Measurements from ENCODE around the gene CHD5. TPM values are rescaled to one million over a fixed set of nuclear protein-coding genes. Genes with fewer than 3 reads are reported as not detected.
A peak's percentile ranks its signal among the peaks of the same experiment; 100 is the strongest.

CHD5 gene
- total and polyA plus RNA-seq, 2 of the 13 experiments (the other 11 are each of a cell fraction or from before 2014, with no cell fraction given) = 0.02 to 0.21 TPM

GRCh38 chr1:6199298-6200187 lies 19.4 kb upstream of the CHD5 start, which contains the start of gene RPL22 (continued):
- TF ChIP-seq ZNF580 (CRISPR knock-in tag; IDR thresholded peaks at IDR 0.05; ENCODE audit: borderline replicate concordance, low read depth) (peak; percentile 68), TEAD3 (CRISPR knock-in tag; optimal IDR thresholded peaks at IDR 0.05; ENCODE audit: borderline replicate concordance) (peak; percentile 89)

DNA sequence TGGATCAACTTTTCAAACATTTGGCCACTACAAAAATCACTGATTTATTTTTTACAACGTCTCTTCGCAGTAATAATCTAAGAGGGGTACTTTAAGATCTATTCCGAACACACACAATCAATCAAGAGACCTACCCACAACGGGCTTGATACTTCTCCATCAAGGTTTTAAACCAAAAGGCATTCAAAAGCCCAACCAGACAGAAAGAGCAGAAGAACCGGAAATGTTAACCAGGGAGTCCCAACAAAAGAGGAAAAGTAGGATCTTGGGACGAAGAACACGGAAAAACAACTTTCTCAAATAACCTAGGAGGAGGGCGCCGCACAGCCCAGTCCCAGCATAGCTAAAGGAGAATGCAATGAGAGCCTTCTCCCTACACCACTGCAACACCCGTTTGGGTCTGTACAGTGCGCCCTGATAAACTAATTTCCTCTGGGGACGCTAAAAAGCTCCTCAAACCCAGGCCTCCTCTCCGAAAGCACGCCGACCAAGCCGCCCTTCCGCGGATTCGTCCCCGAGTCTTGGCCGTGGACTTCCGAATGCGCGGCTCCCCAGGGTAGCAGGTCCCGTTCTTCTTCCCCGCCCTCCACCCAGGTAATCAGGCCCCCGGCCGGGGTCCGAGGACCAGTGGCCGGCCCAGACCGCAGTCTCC lies 18.7 kb upstream of the CHD5 start:
- Histone ChIP-seq H3K27me3 (ENCODE audit: control insufficient read depth in 1 of 2, insufficient read depth in 2 of 2, low read length in 2 of 2) (no peaks in the 10 kb centered on the region), H3K4me2 (ENCODE audit: low read depth, low read length) (peak overlapping the region; percentile 91), H3K9me3 (ENCODE audit: low read length) (no peaks in the 10 kb centered on the region), H3K79me2 (ENCODE audit: insufficient read depth, low read length) (peaks cover 47% of the 10 kb centered on the region), H2AFZ (ENCODE audit: low read length) (no peak overlapping the region), H3K36me3 (replicated peaks in 1 of 2; ENCODE audit: control insufficient read depth in 1 of 2, insufficient read depth in 2 of 2, low read length in 2 of 2) (peaks cover 11 to 30% of the 10 kb centered on the region in 2 experiments), H3K27ac (ENCODE audit: extremely low read length, insufficient read depth, low read length) (peak overlapping the region; percentile 82), H3K4me1 (ENCODE audit: insufficient read depth, low read length) (peaks cover 48% of the 10 kb centered on the region), H3K9ac (ENCODE audit: insufficient read depth, low read depth, low read length) (peak overlapping the region; percentile 99), H4K20me1 (ENCODE audit: insufficient read depth, low read length) (peaks cover 18% of the 10 kb centered on the region), H3K4me3 (replicated peaks in 1 of 3; ENCODE audit: insufficient read depth in 1 of 3, low read depth in 2 of 3, low read length in 3 of 3) (peak overlapping the region; percentile 93 to 97 (median 94))
- no peak for FAIRE-seq
- in situ Hi-C loops (cut with HindIII; ENCODE audit: extremely low pct_ligation_motif_present, low pct_unique_long_range_greater_than_20kb) (no loop called here), intact Hi-C loops (cut with micrococcal nuclease; ENCODE audit: unreplicated experiment) (no loop called here)
- no peak for DNase-seq (ENCODE audit: low spot score)
- CTCF ChIA-PET (ENCODE audit: low intra/inter-chr PET ratio, low total read pairs) = no interaction called here
- TSS peak; percentile 68 for BruUV-seq (replicated peaks)
- WGBS (ENCODE audit: low lambda C conversion rate) = 0% methylated on average over 23 of the region's 31 CpGs
- POLR2A ChIA-PET = interaction anchor here (0.6 to 2.6 kb wide), 4 partner anchors 8 to 184 kb away, joined by 3 to 6 read pairs (median 4); no protein-coding TSS in a partner anchor
- peak; percentile 47 for ATAC-seq
- no peak for TF ChIP-seq NFATC3 (CRISPR knock-in tag; IDR thresholded peaks at IDR 0.05)
- TF ChIP-seq DZIP1 (CRISPR knock-in tag; IDR thresholded peaks at IDR 0.05) = 0 out of 2 replicates have a peak, but pooled peaks have one; percentile 17
- no peak for TF ChIP-seq EED (CRISPR knock-in tag; IDR thresholded peaks at IDR 0.05)
- TF ChIP-seq HMGA1 (CRISPR knock-in tag; conservative IDR thresholded peaks at IDR 0.05) = no peak
- TF ChIP-seq MAFG (CRISPR knock-in tag; IDR thresholded peaks at IDR 0.05) = 0 out of 2 replicates have a peak, but pooled peaks have one; percentile 53
- no peak for TF ChIP-seq POLR2AphosphoS5 (IDR thresholded peaks at IDR 0.05; ENCODE audit: low read depth, low read length)
- no peak for TF ChIP-seq ZNF260 (CRISPR knock-in tag; IDR thresholded peaks at IDR 0.05; ENCODE audit: borderline replicate concordance, low read depth)
- no peak for TF ChIP-seq LRRFIP1 (CRISPR knock-in tag; conservative IDR thresholded peaks at IDR 0.05)
- no peak for TF ChIP-seq MIXL1 (CRISPR knock-in tag; IDR thresholded peaks at IDR 0.05)
- no peak for TF ChIP-seq NFRKB (IDR thresholded peaks at IDR 0.05)
- no peak for TF ChIP-seq ZNF451 (CRISPR knock-in tag; IDR thresholded peaks at IDR 0.05)
- no peak; the same call in 1 of the 2 replicates for TF ChIP-seq ZNF780A (CRISPR knock-in tag; IDR thresholded peaks at IDR 0.05)
- TF ChIP-seq NBN (conservative IDR thresholded peaks at IDR 0.05) = no peak

Measured in HepG2 (cell line).